T-cell (primary cell): Measurements from ENCODE around the gene DAPK1. TPM values are rescaled to one million over a fixed set of nuclear protein-coding genes. Genes with fewer than 3 reads are reported as not detected.
"Not testable (repeated sequence)": the region's sequence is repeated elsewhere in the genome, so short reads cannot be mapped to it uniquely, and the experiment has no call there.

Experiments
- ATAC-seq, 4 experiments: fragments of 200-7000 bp in 3 of 4; fragments of 150-1000 bp in 1 of 4; cut with Tn5 transposase; replicated peaks in 1 of 4; 1 replicate in 3 of 4; 2 replicates in 1 of 4; pipeline ENCODE4 v1.10.0; 2021; ENCODE audit warnings: moderate library complexity in 3 of 4, mild to moderate bottlenecking in 2 of 4, moderate number of reproducible peaks in 1 of 4
- CTCF ChIA-PET, 2 donors: fragments of 300-600 bp; sonication (Branson Sonifier 250); formaldehyde crosslinking; loops; one replicate each; lab custom pipeline; 2022; ENCODE audit warnings: antibody characterized with exemption in 2 of 2; lab: Charles Lee
- POLR2A ChIA-PET, 2 donors: fragments of 300-600 bp; sonication (Branson Sonifier 250); formaldehyde crosslinking; loops; one replicate each; lab custom pipeline; 2022; ENCODE audit warnings: antibody characterized with exemption in 2 of 2; lab: Charles Lee
- DNase-seq, 35 experiments: peaks; one replicate each; pipeline versions ENCODE4 v3.0.0 to v3.0.0-alpha.2; 2013 to 2023
- H3K27ac ChIP-seq: one replicate; pipeline ENCODE4 v1.5.1; 2013; ENCODE audit warnings: low read length
- H3K27me3 ChIP-seq, 2 experiments: replicated peaks in 1 of 2; 1 replicate in 1 of 2; 2 replicates in 1 of 2; pipeline versions ENCODE4 v1.6.1 to v1.7.0; 2013; ENCODE audit warnings: low read length in 1 of 2, mixed read lengths in 1 of 2; ENCODE audit not compliant: control insufficient read depth in 2 of 2, insufficient read depth in 2 of 2; ENCODE audit errors: extremely low read depth in 1 of 2
- H3K36me3 ChIP-seq, 2 donors: 1 replicate in 1 of 2; 2 replicates in 1 of 2; pipeline versions ENCODE4 v1.6.1 to v1.7.0; 2013; ENCODE audit warnings: low read length in 1 of 2; ENCODE audit not compliant: control insufficient read depth in 2 of 2, insufficient read depth in 1 of 2; ENCODE audit errors: extremely low read depth in 1 of 2
- H3K4me1 ChIP-seq, 2 experiments: 1 replicate in 1 of 2; 2 replicates in 1 of 2; pipeline versions ENCODE4 v1.6.1 to v1.7.0; 2013; ENCODE audit warnings: low read length in 2 of 2, mixed read lengths in 1 of 2; ENCODE audit not compliant: insufficient read depth in 2 of 2, control insufficient read depth in 1 of 2; ENCODE audit errors: extremely low read depth in 1 of 2
- H3K4me3 ChIP-seq, 2 donors: 1 replicate in 1 of 2; 2 replicates in 1 of 2; pipeline versions ENCODE4 v1.5.1 to v1.7.0; 2013; ENCODE audit warnings: mild to moderate bottlenecking in 2 of 2, low read length in 1 of 2, moderate library complexity in 1 of 2; ENCODE audit not compliant: control insufficient read depth in 1 of 2; ENCODE audit errors: extremely low read depth in 1 of 2
- H3K9me3 ChIP-seq: 2 replicates; pipeline ENCODE4 v1.7.0; 2013
- H3K27ac Mint-ChIP-seq, 2 donors: one replicate each; pipeline ENCODE4 v1.8.0; 2020 to 2021; ENCODE audit warnings: mild to moderate bottlenecking in 2 of 2, mixed read lengths in 2 of 2
- H3K27me3 Mint-ChIP-seq, 2 donors: one replicate each; pipeline ENCODE4 v1.8.0; 2021 to 2022; ENCODE audit warnings: mixed read lengths in 2 of 2
- H3K36me3 Mint-ChIP-seq: one replicate; pipeline ENCODE4 v1.8.0; 2021; ENCODE audit warnings: mixed read lengths
- H3K4me1 Mint-ChIP-seq, 3 donors: one replicate each; pipeline ENCODE4 v1.8.0; 2020 to 2022; ENCODE audit warnings: mixed read lengths in 3 of 3, mild to moderate bottlenecking in 1 of 3
- H3K4me3 Mint-ChIP-seq, 3 donors: one replicate each; pipeline ENCODE4 v1.8.0; 2020 to 2022; ENCODE audit warnings: mild to moderate bottlenecking in 3 of 3, mixed read lengths in 3 of 3, moderate library complexity in 3 of 3
- H3K9me3 Mint-ChIP-seq, 3 donors: one replicate each; pipeline ENCODE4 v1.8.0; 2020 to 2022; ENCODE audit warnings: mixed read lengths in 3 of 3
- WGBS: methylation state at CpG from one replicate; pipeline ENCODE4 v1.1.5; 2013; ENCODE audit warnings: missing lambda C conversion rate; ENCODE audit not compliant: insufficient coverage; 5-methylcytosine and 5-hydroxymethylcytosine counted together
- total RNA-seq, 35 experiments: library from RNA in 6 of 35; stranded (reverse) in 6 of 35; fragments of 120-200 nt in 1 of 35; gene quantifications; one replicate each; pipeline versions ENCODE4 v1.2.1 to v1.2.4 and lab custom pipeline; 2013 to 2026

Gene DAPK1
- total RNA-seq, 5 donors from 2014 or later (not counting 1 experiment from before 2014, with no cell fraction given): 1.7 to 4.2 (median 2.8) TPM

- ChIA-PET CTCF (no interaction called here), POLR2A (no interaction called here)
- no peaks in the 10 kb centered on the region for H3K36me3 ChIP-seq
- H3K4me1 Mint-ChIP-seq: peaks cover 5 to 9% (median 7%) of the 10 kb centered on the region in 3 donors
- H3K27me3 ChIP-seq: peaks cover 0 to 2% of the 10 kb centered on the region in 2 experiments
- no peak for DNase-seq
- H3K27ac Mint-ChIP-seq: no peak overlapping the region
- WGBS: 88% methylated on average over 2 of the region's 3 CpGs
- H3K9me3 Mint-ChIP-seq: peaks cover 4 to 11% (median 8%) of the 10 kb centered on the region in 3 donors
- no peak for ATAC-seq
- H3K4me1 ChIP-seq: peaks cover 0 to 8% of the 10 kb centered on the region in 2 experiments
- H3K27ac ChIP-seq: no peak overlapping the region
- no peaks in the 10 kb centered on the region for H3K9me3 ChIP-seq
- no peak overlapping the region for H3K4me3 ChIP-seq
- no peak overlapping the region for H3K4me3 Mint-ChIP-seq
- peaks cover 7 to 15% of the 10 kb centered on the region in 2 donors for H3K27me3 Mint-ChIP-seq
- no peaks in the 10 kb centered on the region for H3K36me3 Mint-ChIP-seq
Observed at GRCh38 chr9:87739546-87739945, 241.9 kb downstream of the DAPK1 start.

DNA sequence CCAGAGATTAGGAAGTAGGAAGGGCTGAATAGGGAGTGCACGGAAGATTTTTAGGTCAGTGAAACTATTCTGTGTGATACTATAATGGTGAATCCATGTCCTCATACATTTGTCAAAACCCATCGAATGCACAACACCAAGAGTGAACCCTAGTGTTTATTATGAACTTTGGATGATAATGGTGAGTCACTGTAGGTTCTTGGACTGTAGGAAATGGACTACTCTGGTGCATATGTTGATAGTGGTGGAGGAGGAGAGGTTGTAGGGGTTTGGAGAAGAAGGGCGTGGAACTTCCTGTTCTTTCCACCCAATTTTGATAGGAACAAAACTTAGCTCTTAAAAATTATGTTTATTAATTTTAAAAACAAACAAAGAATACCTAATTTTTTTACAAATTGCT is 242.5 kb downstream of the DAPK1 start:
- Histone ChIP-seq H3K9me3 (no peaks in the 10 kb centered on the region), H3K4me3 (no peak overlapping the region), H3K27me3 (peaks cover 0 to 2% of the 10 kb centered on the region in 2 experiments), H3K36me3 (no peaks in the 10 kb centered on the region), H3K27ac (no peak overlapping the region), H3K4me1 (peaks cover 0 to 8% of the 10 kb centered on the region in 2 experiments)
- no peak for DNase-seq
- H3K4me1 Mint-ChIP-seq: peaks cover 5 to 9% (median 7%) of the 10 kb centered on the region in 3 donors
- ATAC-seq: no peak
- POLR2A ChIA-PET: no interaction called here
- no peak overlapping the region for H3K27ac Mint-ChIP-seq
- WGBS: no CpG with 5 or more reads among the region's 3 CpGs
- no peaks in the 10 kb centered on the region for H3K36me3 Mint-ChIP-seq
- H3K27me3 Mint-ChIP-seq: peaks cover 7 to 15% of the 10 kb centered on the region in 2 donors
- CTCF ChIA-PET: no interaction called here
- no peak overlapping the region for H3K4me3 Mint-ChIP-seq
- H3K9me3 Mint-ChIP-seq: peaks cover 4 to 11% (median 8%) of the 10 kb centered on the region in 3 donors

GRCh38 chr9:87741326-87741725 is 243.7 kb downstream of the DAPK1 start:
- H3K4me1 Mint-ChIP-seq: peaks cover 5 to 9% (median 7%) of the 10 kb centered on the region in 3 donors
- Histone ChIP-seq H3K4me1 (peaks cover 0 to 8% of the 10 kb centered on the region in 2 experiments), H3K4me3 (no peak overlapping the region), H3K27ac (no peak overlapping the region), H3K36me3 (no peaks in the 10 kb centered on the region), H3K9me3 (no peaks in the 10 kb centered on the region), H3K27me3 (peaks cover 0 to 2% of the 10 kb centered on the region in 2 experiments)
- H3K27ac Mint-ChIP-seq: no peak overlapping the region
- 43% methylated on average over 1 of the region's 4 CpGs for WGBS
- ChIA-PET CTCF (no interaction called here), POLR2A (no interaction called here)
- H3K27me3 Mint-ChIP-seq: peaks cover 7 to 10% of the 10 kb centered on the region in 2 donors
- ATAC-seq (no peak), DNase-seq (no peak)
- no peak overlapping the region for H3K4me3 Mint-ChIP-seq
- peaks cover 4 to 11% (median 8%) of the 10 kb centered on the region in 3 donors for H3K9me3 Mint-ChIP-seq
- H3K36me3 Mint-ChIP-seq: no peaks in the 10 kb centered on the region

- Histone ChIP-seq H3K27me3 (peaks cover 0 to 2% of the 10 kb centered on the region in 2 experiments), H3K27ac (no peak overlapping the region), H3K4me1 (peaks cover 0 to 8% of the 10 kb centered on the region in 2 experiments), H3K9me3 (no peaks in the 10 kb centered on the region), H3K4me3 (no peak overlapping the region), H3K36me3 (no peaks in the 10 kb centered on the region)
- peaks cover 7% of the 10 kb centered on the region in 2 donors for H3K27me3 Mint-ChIP-seq
- CTCF ChIA-PET: no interaction called here
- DNase-seq (no peak), ATAC-seq (no peak)
- H3K27ac Mint-ChIP-seq: no peak overlapping the region
- H3K36me3 Mint-ChIP-seq: no peaks in the 10 kb centered on the region
- H3K9me3 Mint-ChIP-seq: peaks cover 4 to 11% (median 8%) of the 10 kb centered on the region in 3 donors
- POLR2A ChIA-PET: no interaction called here
- WGBS: no CpG with 5 or more reads among the region's 5 CpGs
- no peak overlapping the region for H3K4me3 Mint-ChIP-seq
- H3K4me1 Mint-ChIP-seq: peaks cover 5 to 9% (median 7%) of the 10 kb centered on the region in 3 donors
Observed at GRCh38 chr9:87741891-87742290, 244.2 kb downstream of the DAPK1 start.

DNA sequence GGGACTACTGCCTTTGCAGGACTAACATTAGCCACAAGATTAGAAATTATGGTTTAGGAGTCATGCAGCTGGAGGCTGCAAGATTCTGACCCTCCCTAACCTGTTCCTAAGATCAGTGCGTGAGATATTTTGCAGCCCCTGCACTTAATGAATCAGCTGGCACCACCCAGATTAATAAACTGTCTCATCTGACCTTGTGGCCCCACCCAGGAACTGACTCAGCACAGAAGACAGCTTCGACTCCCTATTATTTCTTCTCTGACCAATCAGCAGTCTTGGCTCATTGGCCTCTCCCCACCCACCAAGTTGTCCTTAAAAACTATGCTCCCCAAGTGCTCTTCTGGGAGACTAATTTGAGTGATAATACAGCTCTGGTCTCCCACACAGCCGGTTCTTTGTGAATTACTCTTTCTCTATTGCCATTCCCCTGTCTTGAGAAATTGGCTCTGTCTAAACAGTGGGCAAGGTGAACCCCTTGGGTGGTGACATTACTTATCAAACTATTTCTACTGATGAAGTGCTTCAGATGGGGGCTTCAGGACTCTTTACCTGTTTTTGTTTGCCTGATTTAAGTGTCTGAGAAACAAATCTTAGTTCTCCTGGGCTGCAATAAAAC is 245.3 kb downstream of the DAPK1 start:
- DNase-seq: no peak
- ChIA-PET CTCF (no interaction called here), POLR2A (interaction anchor here in 1 of 2 donors (0.6 kb wide), 1 partner anchor 293 kb away, joined by 5 read pairs; no protein-coding TSS in a partner anchor)
- Histone ChIP-seq H3K36me3 (no peaks in the 10 kb centered on the region), H3K27me3 (peaks cover 0 to 2% of the 10 kb centered on the region in 2 experiments), H3K9me3 (no peaks in the 10 kb centered on the region), H3K27ac (no peak overlapping the region), H3K4me3 (no peak overlapping the region), H3K4me1 (peaks cover 0 to 8% of the 10 kb centered on the region in 2 experiments)
- no peak for ATAC-seq
- peaks cover 4 to 11% (median 8%) of the 10 kb centered on the region in 3 donors for H3K9me3 Mint-ChIP-seq
- H3K27me3 Mint-ChIP-seq: peaks cover 12% of the 10 kb centered on the region in 2 donors
- WGBS: 90% methylated on average over 2 of the region's 3 CpGs
- no peaks in the 10 kb centered on the region for H3K36me3 Mint-ChIP-seq
- no peak overlapping the region for H3K27ac Mint-ChIP-seq
- H3K4me1 Mint-ChIP-seq: peaks cover 5 to 9% (median 7%) of the 10 kb centered on the region in 3 donors
- no peak overlapping the region for H3K4me3 Mint-ChIP-seq

DNA sequence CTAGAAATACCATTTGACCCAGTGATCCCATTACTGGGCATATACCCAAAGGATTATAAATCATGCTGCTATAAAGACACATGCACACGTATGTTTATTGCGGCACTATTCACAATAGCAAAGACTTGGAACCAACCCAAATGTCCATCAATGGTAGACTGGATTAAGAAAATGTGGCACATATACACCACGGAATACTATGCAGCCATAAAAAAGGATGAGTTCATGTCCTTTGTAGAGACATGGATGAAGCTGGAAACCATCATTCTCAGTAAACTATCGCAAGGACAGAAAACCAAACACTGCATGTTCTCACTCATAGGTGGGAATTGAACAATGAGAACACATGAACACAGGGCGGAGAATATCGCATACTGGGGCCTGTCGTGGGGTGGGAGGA is 246.6 kb downstream of the DAPK1 start:
- POLR2A ChIA-PET, H3K27ac ChIP-seq, H3K4me3 ChIP-seq, H3K9me3 ChIP-seq, H3K4me3 Mint-ChIP-seq, H3K27me3 ChIP-seq, CTCF ChIA-PET, H3K27ac Mint-ChIP-seq, H3K36me3 ChIP-seq, DNase-seq, H3K4me1 Mint-ChIP-seq, ATAC-seq, H3K36me3 Mint-ChIP-seq: not testable (repeated sequence)
- no CpG with 5 or more reads among the region's 7 CpGs for WGBS
- peaks cover 0 to 10% of the 10 kb centered on the region in 2 experiments for H3K4me1 ChIP-seq
- Mint-ChIP-seq H3K9me3 (peaks cover 4 to 11% (median 8%) of the 10 kb centered on the region in 3 donors), H3K27me3 (peaks cover 13% of the 10 kb centered on the region in 2 donors)
